AG04449 (cell line): ENCODE data around the gene SOX10.

Experiments
- CTCF ChIA-PET: fragments of 350-600 bp; formaldehyde crosslinking; extraction: SDS; loops from one replicate; lab custom pipeline; 2021; ENCODE audit warnings: antibody characterized with exemption; lab: Yijun Ruan, JAX
- POLR2A ChIA-PET: fragments of 400-600, 350-600 bp; formaldehyde crosslinking; extraction: SDS; loops from one replicate; lab custom pipeline; 2020; ENCODE audit warnings: antibody characterized with exemption, inconsistent platforms; lab: Yijun Ruan, JAX
- DNase-seq: peaks from one replicate; pipeline ENCODE4 v3.0.0-alpha.2; 2010; ENCODE audit warnings: low read depth, low spot score
- H3K4me3 ChIP-seq: 2 replicates; pipeline ENCODE4 v1.5.1; 2011; ENCODE audit warnings: low read depth, mild to moderate bottlenecking, control low read depth, low read length
- CTCF ChIP-seq: IDR thresholded peaks from one replicate; pipeline ENCODE4 v1.5.1; 2011; ENCODE audit warnings: mild to moderate bottlenecking, moderate library complexity, low read length, control low read depth, inconsistent platforms; ENCODE audit not compliant: insufficient read depth; ENCODE audit errors: missing control alignments

Gene SOX10

GRCh38 chr22:38029901-38030300 is 45.5 kb upstream of the SOX10 start:
- no peak for DNase-seq
- ChIA-PET CTCF (interaction anchor here (1.4 kb wide), 1 partner anchor 22 kb away, joined by 4 read pairs; no protein-coding TSS in a partner anchor), POLR2A (no interaction called here)
- TF ChIP-seq CTCF, result no peak
- H3K4me3 ChIP-seq, result no peak overlapping the region

- CTCF ChIA-PET, result interaction anchor here (1.4 kb wide), 1 partner anchor 23 kb away, joined by 4 read pairs; no protein-coding TSS in a partner anchor
- no peak overlapping the region for H3K4me3 ChIP-seq
- no peak for DNase-seq
- POLR2A ChIA-PET, result no interaction called here
- TF ChIP-seq CTCF, result no peak
These were observed 45.0 kb upstream of the SOX10 start for GRCh38 chr22:38029370-38029769.

- H3K4me3 ChIP-seq, result no peak overlapping the region
- no peak for DNase-seq
- no peak for TF ChIP-seq CTCF
- ChIA-PET POLR2A (no interaction called here), CTCF (no interaction called here)
These were observed 44.2 kb upstream of the SOX10 start for GRCh38 chr22:38028344-38029130.

- H3K4me3 ChIP-seq, result no peak overlapping the region
- DNase-seq, result no peak
- no peak for TF ChIP-seq CTCF
- ChIA-PET CTCF (no interaction called here), POLR2A (no interaction called here)
These were observed 43.1 kb upstream of the SOX10 start for GRCh38 chr22:38027487-38027886.

GRCh38 chr22:38026130-38027111 is 42.1 kb upstream of the SOX10 start:
- no peak overlapping the region for H3K4me3 ChIP-seq
- ChIA-PET POLR2A (no interaction called here), CTCF (no interaction called here)
- DNase-seq, result no peak
- no peak for TF ChIP-seq CTCF

- TF ChIP-seq CTCF, result no peak
- DNase-seq, result no peak
- H3K4me3 ChIP-seq, result no peak overlapping the region
- CTCF ChIA-PET, result no interaction called here
- POLR2A ChIA-PET, result no interaction called here
These were observed 41.2 kb upstream of the SOX10 start for GRCh38 chr22:38025514-38025913.
